Hippocampal formation (tissue), 2 donors: ENCODE data around the gene HIBCH.

ENCODE experiments used
- DNase-seq, 2 donors: peaks; one replicate each; lab custom pipeline; 2025; lab: John Stamatoyannopoulos, UW

The HIBCH gene

DNA sequence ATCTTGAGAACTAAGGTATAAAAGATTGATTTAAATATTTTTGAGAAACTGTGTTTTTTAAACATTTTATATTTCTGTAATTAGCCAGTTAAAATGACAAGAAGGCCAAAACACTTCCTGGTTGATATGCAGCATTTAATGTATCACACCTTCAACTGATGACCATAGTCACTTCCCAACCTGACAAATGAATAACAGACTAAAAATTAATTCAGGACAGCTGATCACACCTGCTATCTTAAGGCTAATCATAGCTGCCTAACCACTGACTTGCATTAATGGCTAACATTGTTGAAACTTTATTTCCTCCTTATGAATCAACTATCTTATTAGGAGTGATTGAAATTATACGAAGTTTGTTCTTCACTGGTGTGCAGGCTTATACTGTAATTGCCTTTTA, 131.3 kb downstream of the HIBCH start:
- no peak for DNase-seq

DNA sequence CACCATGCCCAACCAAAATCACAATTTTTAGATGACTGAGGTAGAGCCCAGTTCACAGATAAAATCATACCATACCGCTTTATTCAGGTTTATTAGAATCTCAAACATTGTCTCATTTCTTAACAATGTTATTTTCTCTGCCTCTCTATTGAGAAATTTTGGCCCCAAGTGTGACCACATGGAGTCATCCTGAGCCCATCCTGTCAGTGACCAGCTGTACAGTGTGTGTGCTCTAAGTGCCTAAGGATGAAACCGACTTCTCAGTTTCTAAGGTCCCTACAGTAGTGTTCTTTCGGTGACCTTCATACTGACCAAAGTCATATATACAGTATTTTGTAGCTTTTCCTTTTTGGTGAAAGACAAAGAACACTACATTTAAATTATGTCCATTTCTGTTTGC, 133.4 kb downstream of the HIBCH start:
- no peak for DNase-seq

DNA sequence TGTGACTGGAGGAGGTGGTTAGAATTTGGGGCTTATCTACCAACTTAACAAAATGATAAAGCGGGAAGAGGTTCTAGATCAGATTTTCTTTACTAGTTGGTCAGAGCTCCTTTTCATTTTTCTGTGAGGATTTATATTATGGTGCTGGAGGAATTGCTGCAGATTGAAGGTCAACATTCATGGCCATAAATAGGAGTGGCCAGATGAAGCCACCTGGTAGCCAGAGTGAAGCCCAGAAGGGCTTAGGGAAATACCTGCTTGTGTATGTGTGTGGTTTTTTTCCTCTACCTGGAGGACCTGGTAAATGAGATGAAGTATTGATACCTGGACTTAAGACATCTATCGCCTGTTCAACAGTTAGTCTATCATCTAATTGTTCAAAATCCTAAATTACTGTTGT, 134.2 kb downstream of the HIBCH start:
- DNase-seq = no peak

DNA sequence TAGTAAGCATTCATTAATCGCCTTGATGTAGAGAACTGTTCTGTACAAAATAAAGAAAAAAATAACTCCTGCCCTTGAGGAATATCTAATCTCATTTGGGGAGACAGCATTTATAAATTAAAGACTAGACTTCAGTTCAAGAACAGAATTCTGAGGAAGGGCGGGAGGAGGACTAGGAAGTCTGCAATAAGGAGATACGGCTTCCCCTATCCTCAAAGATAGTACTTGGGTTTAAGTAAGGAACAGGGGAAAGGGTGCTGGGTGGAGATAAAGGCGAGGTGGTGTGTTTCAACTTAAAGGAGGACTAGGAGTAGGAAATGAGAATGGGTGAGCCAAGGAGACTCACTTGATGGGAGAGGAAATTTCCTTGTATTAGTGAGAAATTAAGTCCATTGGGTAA, 135.2 kb downstream of the HIBCH start:
- DNase-seq = no peak

DNA sequence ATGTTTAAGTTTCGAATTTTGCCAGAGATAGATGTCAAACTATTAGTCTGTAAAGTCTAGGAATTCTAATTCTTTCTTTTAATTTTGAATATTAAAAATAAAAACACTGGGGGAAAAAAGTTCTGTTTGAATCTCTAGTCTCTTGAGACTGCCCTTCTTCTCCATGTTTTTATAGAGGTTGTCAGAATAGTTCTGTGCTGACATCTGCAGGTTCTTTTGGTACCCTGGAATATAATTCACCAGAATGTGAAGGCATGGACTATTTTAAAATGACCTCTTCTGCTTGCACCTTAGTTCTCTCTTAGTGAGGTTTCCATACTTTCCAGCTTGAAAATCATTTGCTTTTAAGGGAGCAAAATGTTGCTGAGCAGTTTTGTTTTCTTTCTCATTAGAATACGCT, 136.1 kb downstream of the HIBCH start:
- peak in 1 of 2 donors; percentile 45 for DNase-seq

DNA sequence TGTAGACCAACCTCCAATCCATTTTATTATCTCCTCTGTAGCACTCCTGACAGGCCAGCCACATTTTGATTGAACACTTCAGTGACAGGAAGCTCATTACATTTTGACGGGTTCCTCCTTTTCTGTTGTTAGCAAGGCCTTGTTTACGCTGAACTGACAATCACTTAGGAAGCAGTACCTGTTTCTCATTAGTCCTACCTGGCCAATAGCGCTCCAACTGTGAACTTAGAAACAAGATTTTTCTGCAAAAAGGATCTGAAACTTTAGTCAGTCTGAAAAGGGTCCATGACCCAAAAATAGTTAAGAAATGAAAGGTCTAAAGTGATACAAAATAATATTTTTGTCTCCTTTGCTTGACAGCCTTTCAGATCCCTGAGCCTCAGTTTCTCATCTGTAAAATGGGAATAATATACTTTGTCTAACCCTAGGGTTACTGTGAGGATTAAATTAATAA, 137.5 kb downstream of the HIBCH start:
- peak in 1 of 2 donors; percentile 56 for DNase-seq

DNA sequence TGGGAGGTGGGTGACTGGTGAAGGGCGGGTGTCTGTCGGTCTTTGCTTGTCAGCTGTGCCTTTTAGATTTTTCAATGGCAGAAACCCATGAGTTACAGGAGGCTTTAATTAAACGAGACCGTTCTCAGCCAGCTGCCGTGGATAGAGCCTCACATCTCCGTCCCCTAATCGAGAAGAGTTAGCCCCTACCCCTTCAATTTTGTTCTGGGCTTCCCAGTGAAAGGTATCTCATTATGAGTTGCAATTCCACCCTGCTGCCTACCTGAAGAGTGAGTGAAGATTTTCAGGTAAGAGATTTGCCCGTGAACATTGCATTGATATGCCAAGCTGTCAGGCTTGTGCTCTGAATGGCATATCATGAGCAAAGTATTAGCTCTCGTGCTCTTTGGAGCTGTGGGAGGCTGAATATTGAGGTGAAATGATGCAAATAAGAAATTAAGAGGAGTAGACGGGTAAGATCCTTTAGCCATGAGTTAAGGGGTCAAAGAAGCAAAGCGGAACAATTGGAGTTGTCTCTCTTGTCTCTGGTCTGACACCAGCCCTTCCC, 138.4 kb downstream of the HIBCH start:
- DNase-seq = peak in 1 of 2 donors; percentile 58

DNA sequence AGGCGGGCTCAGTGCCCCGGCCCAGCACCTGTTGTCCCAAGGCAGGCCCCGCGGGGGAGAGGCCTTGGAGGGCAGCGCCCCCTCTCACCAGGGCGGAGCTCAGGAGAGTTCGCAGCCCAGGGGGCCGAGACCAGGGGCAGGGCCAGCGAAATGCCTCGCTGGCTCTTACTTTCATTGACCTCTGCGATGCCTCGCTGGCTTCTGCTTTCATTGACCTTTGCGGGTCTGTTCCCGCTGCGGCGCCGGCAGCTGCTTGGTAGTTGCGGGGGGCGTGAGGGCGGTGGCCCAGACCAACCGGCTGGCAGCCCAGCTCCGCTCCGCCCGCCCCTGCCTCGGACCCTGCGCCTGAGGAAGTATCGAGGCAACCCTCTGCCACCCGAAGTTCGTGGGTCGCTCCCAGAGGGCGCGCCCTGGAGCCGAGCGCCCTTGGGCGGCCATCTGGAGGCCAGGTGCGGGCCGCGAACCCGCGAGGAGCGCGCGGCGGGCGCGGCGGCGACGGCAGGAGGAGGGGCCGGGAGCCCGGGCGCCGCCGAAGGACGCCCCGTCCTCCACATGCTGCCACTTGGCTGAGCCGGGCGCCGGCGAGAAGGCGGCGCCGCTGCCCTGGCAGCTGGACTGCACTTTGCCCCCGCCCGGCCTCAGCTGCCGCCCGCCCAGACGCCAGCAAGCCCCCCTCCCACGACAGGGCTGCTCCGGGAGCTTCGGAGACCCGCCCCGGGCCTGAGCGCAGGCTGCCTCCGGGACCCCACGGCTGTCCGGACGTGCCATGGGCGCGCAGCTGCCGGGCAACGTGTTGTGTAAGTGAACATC, 139.1 kb downstream of the HIBCH start:
- peak; percentile 58 to 65 for DNase-seq

DNA sequence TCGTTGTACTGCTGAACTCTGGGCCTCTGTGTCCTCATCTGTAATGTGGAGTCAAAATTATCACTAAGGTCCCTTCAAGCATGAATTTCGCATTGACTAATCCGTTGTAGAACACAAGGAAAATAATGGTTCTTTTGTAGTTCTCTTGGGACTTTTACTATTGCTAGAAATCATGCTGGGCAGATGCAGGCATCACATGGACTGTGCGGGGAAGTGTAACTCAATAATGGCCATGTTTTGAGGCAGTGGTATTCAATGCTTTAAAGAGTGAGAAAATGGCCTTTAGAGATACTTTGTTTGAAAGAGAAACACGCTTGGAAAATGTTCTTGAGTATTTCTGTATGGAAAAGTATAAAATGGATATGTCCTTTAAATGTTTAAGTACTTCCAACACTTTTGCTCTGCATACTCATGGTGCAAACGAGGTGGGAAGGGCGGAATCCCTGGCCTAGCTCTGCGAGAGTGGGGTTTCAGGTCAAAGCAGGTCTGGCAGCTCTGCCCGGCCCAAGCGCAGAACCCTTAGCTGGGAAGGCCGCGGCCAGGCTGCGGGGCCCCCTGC, 139.8 kb downstream of the HIBCH start:
- peak in 1 of 2 donors; percentile 86 for DNase-seq

DNA sequence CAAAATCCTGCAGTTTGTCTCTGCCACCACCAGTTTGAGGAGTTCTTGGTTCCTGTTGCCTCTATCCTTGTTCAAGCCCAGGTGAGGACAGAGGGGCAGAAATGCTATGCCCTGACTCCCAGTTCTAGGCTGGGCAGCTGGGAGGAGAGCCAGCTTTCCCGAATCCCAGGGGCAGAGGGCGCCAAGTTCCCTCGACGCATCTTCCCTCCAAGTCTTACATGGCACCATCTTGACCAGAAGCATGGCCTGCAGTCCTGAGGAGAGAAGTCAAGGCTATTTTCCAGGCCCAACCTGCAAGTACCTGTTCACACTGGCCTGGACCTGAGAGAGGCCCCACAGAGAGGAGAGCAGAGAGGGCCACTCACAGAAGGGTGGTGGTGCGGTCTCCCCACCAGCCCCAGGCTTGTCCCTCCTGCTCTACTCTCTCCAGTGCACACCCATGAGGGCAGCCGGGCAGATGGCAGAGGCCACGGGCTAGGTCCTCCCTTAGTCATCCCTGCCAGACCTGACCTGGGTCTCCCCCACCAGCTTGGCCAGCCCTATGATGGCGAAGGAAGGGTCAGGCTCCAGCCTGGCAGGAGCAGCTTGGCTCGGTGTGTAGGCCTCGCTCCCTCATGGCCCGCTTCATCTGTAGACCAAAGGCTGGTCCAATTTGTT, 141.4 kb downstream of the HIBCH start:
- DNase-seq = no peak

DNA sequence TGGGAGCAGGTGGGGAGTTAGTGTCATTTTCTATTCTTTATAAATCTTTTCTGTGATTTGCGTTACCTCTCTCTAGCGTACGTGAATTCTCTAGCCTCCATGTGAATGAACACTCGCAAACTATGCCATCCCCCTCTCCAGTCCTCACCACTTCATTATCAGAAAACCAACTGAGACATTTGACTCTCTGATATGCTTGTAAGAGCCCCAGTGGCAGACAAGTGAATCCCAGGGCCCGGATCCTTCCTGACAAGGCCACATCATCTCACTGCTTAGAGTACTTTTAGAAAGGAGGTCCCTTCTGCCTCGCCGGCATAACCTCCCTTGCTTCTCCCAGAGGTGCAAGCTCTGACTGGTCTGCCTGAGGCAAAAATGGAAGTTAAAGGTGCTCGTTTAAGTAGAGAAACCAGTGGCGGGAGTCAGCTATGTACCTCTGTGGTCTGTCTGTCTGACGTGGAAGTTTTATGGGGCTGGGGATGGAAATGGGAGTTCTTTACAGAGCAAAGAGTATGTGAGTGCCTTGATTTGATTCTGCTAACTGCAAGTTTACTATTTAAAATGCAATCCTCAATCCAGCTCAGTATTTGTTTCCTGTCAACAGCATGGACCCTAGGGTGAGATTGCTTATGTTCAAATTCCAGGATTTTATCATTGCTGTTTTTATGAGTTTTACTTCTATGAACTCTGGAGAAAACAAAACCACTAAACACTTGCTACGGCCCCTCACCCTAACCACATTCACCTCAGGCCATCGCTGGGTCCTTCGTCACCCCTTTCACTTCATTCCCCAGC, 142.2 kb downstream of the HIBCH start:
- DNase-seq = no peak

DNA sequence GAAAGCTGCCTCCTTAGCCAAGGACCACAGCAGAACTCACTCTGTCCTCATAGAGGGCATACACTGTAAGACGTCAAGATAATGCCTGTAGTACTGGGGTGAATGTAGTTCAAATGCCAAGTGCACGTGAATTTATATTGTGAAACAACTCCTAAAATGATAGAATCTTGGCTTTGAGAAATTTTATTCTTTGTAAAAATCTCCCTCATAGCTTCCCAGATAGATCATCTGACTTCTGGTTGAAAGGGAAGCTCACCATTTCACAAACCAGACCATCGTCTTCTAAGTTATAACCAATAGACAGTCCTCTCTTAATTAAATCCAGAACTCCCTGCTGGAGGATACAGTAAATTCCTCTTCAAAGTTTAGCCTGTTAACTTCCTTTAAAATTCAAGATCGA, 146.2 kb downstream of the HIBCH start:
- DNase-seq = no peak

DNA sequence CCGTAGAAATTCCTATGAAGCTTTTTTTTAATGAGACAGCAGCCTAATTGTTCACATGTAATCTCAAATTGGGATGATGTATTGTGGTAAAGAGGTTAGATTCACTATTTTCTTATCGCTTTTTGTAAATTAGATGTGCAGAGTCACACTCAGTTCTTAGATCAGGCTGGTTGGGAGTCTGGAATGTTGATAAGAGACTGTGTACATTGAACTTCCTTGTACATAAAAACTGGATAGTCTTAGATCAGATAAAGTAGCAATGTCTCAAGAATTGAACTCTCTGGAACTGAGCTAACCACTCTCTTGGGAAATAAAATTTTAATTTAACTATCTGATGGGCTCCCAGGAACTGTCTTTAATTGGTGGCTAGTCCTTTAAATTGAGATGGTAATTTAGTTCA, 149.0 kb downstream of the HIBCH start:
- DNase-seq = no peak

DNA sequence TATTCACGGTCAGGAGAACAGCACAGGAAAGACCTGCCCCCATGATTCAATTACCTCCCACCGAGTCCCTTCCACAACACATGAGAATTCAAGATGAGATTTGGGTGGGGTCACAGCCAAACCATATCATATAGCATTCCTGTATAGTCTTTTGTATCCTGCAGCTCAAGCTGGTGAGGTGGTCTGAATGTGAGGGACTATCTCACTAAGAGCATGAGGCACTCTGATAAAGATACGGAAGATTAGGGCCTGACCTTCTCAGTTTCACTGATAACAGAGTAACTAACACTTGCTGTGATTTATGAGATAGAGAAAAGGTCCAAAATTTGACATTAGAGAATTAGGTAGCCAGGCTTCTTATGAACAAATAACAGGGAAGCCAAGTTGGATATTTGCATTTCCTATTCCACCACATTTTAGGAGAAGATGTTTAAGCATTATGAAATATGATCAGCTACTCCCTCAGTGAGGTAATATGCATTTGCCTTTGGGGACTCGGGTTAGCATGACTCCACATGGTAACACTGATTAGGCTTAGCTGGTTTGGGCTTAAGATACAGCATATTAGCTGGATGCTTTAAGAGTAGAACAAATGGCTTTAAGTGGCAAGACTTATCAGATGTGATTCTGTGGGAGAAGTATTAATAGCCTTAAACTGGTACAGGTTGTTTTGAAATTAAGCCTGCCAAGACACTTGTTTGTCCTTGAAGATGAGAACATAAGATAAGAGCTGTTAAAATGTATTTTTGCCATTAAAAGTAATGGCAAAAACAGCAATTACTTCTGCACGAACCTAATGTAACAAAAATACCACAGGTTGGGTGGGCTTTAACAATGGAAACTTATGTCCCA, 150.2 kb downstream of the HIBCH start:
- DNase-seq = no peak

DNA sequence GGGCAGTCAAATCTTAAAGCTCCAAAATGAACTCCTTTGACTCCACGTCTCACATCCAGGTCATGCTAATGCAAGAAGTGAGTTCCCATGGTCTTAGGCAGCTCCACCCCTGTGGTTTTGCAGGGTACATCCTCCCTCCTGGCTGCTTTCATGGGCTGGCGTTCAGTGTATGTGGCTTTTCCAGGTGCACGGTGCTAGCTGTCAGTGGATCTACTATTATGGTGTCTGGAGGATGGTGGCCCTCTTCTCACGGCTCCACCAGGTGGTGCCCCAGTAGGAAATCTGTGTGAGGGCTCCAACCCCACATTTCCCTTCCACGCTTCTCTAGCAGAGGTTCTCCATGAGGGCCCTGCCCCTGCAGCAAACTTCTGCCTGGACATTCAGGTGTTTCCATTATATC, 151.9 kb downstream of the HIBCH start:
- DNase-seq = no peak

DNA sequence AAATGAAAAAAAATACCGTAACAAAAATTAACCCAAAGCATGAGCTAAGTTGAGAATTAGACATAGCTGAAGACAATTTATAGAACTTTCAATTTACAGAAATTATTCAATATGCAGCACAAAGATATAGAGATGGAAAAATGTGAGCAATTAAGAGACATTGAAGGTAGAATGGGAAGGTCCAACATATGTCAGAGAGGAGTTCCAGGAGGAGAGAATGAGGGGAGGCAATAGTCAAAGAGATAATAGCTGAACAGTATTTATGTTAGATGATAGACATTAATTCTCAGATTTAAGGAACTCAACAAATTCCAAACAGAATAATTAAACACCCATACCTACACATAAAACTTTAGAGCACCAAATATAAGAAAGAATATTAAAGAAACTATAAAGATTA, 154.1 kb downstream of the HIBCH start:
- DNase-seq = no peak

DNA sequence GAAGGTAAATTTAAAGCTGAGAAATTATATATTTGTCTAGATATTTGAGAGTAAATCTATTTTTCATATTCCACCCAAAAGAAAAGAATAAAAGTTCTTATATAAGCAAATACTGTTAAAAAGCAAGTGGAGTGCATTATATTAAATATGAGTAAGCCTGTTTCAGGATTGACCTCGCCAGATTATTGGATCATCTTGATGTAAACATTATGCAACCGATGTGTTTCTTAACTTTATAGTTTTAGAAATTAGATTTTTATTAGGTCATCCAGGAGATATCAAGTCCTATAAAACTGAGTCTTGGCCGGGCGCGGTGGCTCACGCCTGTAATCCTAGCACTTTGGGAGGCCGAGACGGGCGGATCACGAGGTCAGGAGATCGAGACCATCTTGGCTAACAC, 156.8 kb downstream of the HIBCH start:
- DNase-seq = no peak

DNA sequence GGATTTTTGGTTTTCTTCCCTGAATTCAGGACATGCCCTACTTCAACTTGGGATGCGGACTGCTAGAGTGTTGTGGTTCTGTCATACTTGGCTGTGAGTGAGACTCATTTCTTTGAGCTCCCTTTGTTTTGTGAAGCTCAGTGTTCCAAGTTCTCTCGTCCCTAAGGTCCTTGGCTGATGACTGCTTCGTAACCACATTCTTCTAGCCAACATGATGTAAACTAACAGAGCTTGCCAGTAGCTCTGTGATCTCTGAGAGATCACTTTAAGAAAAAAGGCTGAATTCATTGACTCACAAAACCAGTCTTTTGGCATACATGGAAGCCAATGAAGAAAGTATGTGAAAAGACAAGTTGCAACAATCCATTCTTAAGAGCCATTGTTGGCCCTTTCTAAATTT, 160.2 kb downstream of the HIBCH start:
- peak in 1 of 2 donors; percentile 72 for DNase-seq

DNA sequence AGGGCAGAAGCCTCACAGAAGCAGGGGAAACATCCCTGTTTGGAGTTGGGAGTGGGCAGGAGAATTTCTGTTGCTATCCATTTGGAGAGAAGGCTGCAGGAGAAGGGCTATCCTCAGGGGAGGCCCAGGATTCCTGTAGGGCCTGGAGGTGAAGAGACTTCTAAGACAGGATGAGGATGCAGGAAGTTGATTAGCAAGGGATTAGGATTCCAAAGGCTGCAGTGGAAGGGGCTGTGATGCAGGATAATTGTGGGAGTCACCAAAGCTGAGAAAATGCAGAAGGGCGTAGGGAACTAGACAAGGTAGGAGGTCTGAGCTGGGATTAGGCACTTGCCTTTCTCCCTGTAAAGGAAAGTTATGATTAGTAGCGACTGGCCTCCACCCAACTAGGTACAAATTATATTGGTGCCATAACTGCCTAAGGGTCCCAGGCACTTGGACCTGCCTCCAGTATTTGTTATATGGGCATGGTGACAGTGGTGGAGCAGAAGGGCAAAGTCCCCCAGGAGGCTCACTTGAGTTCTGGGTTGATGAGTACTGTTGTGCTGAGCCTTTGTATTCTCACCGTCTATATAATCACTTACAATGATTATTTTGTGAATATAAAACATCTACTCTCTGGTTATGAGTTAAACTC, 160.7 kb downstream of the HIBCH start:
- no peak for DNase-seq
